ENCODE data around the gene HEYL. TPM values are rescaled to one million over a fixed set of nuclear protein-coding genes. Genes with fewer than 3 reads are reported as not detected.
A peak's percentile ranks its signal among the peaks of the same experiment; 100 is the strongest.
"Not testable (repeated sequence)": the region's sequence is repeated elsewhere in the genome, so short reads cannot be mapped to it uniquely, and the experiment has no call there.

The HEYL gene
- total and polyA plus RNA-seq, 8 donors, result 0.45 to 6.0 (median 3.4) TPM; not detected in 1

DNA sequence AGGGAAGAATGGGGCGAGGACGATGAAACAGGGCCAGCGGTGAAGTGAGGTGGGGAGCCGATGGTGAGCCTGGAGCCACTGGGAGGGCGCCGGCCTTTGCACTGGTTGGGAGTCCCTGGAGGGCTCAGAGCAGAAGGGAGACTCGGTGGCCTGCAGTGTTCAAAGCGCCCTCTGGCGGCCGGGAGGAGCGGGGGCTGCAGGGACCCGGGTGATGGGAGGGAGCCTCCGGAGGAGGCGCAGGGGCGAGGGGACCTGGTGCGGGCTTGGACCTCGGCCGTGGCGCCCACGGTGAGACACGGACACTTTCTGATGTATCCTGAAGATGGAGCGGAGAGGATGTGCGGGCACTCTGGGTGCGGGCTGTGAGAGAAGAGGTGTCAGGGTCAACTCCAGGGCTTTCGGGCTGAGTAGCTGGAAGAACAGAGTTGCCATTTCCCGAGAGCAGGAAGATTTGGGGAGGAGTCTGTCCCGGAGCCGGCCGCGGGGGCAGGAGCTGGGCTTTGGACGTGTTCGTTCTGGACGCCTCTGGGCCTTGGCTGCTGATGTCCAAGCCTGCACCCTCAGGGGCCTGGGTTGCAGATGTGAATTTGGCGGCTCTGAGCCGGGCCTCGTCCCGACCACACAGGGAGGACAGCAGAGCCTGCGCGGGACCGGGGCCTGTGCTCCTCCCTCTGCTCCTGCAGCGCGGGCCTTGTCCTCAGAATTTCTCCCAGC is 29.7 kb downstream of the HEYL start:
- H3K27ac ChIP-seq, result peak overlapping the region in 1 of 5 donors; percentile 21
- 27 to 42% (median 34%) methylated on average over 29 to 42 of the region's 42 CpGs for WGBS, 5 donors
- H3K4me3 ChIP-seq, result no peak overlapping the region
- no peaks in the 10 kb centered on the region for H3K9me3 ChIP-seq
- intact Hi-C loops (cut with DNase I; ENCODE audit: low total_unique reads), result loop anchor here (5.0 kb wide), 2 partner anchors 43 to 113 kb away; no protein-coding TSS in a partner anchor
- DNase-seq, result peak; percentile 73 to 83
- H3K4me1 ChIP-seq, result peaks cover 0 to 18% (median 7%) of the 10 kb centered on the region in 4 donors
- peaks cover 0 to 18% (median 0%) of the 10 kb centered on the region in 3 donors for H3K27me3 ChIP-seq
- peak in 3 of 7 experiments; percentile 55 to 75 (median 59) for TF ChIP-seq CTCF (IDR thresholded peaks at IDR 0.05)
- no peak for TF ChIP-seq POLR2A (IDR thresholded peaks at IDR 0.05)
- no peaks in the 10 kb centered on the region for H3K36me3 ChIP-seq

- no peak overlapping the region for H3K4me3 ChIP-seq
- no peaks in the 10 kb centered on the region for H3K36me3 ChIP-seq
- peaks cover 0 to 20% (median 0%) of the 10 kb centered on the region in 3 donors for H3K27me3 ChIP-seq
- no peaks in the 10 kb centered on the region for H3K9me3 ChIP-seq
- no peak for DNase-seq
- peaks cover 0 to 17% (median 7%) of the 10 kb centered on the region in 4 donors for H3K4me1 ChIP-seq
- no peak overlapping the region for H3K27ac ChIP-seq
- intact Hi-C loops (cut with DNase I; ENCODE audit: low total_unique reads), result loop anchor here (5.0 kb wide), 2 partner anchors 43 to 113 kb away; no protein-coding TSS in a partner anchor
- TF ChIP-seq EP300 (IDR thresholded peaks at IDR 0.05), result no peak
- TF ChIP-seq POLR2A (IDR thresholded peaks at IDR 0.05), result no peak
- no peak for TF ChIP-seq POLR2AphosphoS5 (IDR thresholded peaks at IDR 0.05)
- no peak for TF ChIP-seq CTCF (IDR thresholded peaks at IDR 0.05)
- 75 to 87% (median 86%) methylated on average over 8 of the region's 8 CpGs for WGBS, 5 donors
Observed at GRCh38 chr1:39608921-39609320, 30.5 kb downstream of the HEYL start.

GRCh38 chr1:39603677-39604076 is 35.8 kb downstream of the HEYL start:
- peaks cover 0 to 43% (median 0%) of the 10 kb centered on the region in 3 donors for H3K27me3 ChIP-seq
- WGBS, 5 donors, result 77 to 82% (median 80%) methylated on average over 3 of the region's 3 CpGs
- H3K27ac ChIP-seq; H3K36me3 ChIP-seq; H3K9me3 ChIP-seq; H3K4me1 ChIP-seq; DNase-seq; H3K4me3 ChIP-seq; intact Hi-C loops (cut with DNase I; ENCODE audit: low total_unique reads): not testable (repeated sequence)

DNA sequence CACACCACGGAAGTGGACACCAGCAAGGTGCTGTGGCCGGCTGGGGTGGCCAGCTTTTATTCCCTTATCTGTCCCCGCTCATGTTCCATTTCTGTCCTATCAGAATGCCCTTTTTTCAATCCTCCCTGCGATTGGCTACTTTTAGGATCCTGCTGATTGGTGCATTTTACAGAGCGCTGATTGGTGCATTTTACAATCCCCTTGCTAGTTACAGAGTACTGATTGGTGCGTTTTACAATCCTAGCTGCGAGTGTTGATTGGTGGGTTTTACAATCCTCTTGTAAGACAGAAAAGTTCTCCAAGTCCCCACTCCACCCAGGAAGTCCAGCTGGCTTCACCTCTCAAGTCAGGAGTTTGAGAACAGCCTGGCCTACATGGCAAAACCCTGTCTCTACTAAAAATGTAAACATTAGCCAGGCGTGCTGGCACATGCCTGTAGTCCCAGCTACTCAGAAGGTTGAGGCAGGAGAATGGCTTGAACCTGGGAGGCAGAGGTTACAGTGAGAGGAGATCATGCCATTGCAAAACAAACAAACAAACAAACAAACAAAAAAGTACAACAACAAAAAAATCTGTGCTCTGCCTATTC is 37.7 kb downstream of the HEYL start:
- peaks cover 0 to 43% (median 0%) of the 10 kb centered on the region in 3 donors for H3K27me3 ChIP-seq
- H3K36me3 ChIP-seq; intact Hi-C loops (cut with DNase I; ENCODE audit: low total_unique reads); H3K9me3 ChIP-seq; H3K4me3 ChIP-seq; H3K27ac ChIP-seq; DNase-seq; H3K4me1 ChIP-seq: not testable (repeated sequence)
- WGBS, 5 donors, result 88 to 93% (median 89%) methylated on average over 8 of the region's 8 CpGs

GRCh38 chr1:39596163-39596562 is 43.3 kb downstream of the HEYL start:
- DNase-seq, result no peak
- intact Hi-C loops (cut with DNase I; ENCODE audit: low total_unique reads), result no loop called here
- Histone ChIP-seq H3K36me3 (no peaks in the 10 kb centered on the region), H3K27ac (no peak overlapping the region), H3K9me3 (no peaks in the 10 kb centered on the region), H3K27me3 (peaks cover 0 to 40% (median 0%) of the 10 kb centered on the region in 3 donors), H3K4me3 (no peak overlapping the region), H3K4me1 (no peaks in the 10 kb centered on the region)
- 76 to 85% (median 81%) methylated on average over 5 to 6 of the region's 6 CpGs for WGBS, 5 donors
- TF ChIP-seq EP300 (IDR thresholded peaks at IDR 0.05) (no peak), CTCF (IDR thresholded peaks at IDR 0.05) (no peak), POLR2A (IDR thresholded peaks at IDR 0.05) (no peak), POLR2AphosphoS5 (IDR thresholded peaks at IDR 0.05) (no peak)
